Cardiac fibroblast (primary cell): ENCODE measurements around the gene THUMPD3.
A peak's percentile ranks its signal among the peaks of the same experiment; 100 is the strongest.

Experiments used
- DNase-seq, 2 donors: peaks; one replicate each; pipeline versions ENCODE4 v3.0.0 to v3.0.0-alpha.2; 2010; ENCODE audit warnings: low read depth in 2 of 2
- H3K4me3 ChIP-seq, 2 donors: replicated peaks in 1 of 2; 1 replicate in 1 of 2; 2 replicates in 1 of 2; pipeline ENCODE4 v1.5.1; 2011; ENCODE audit warnings: low read depth in 2 of 2, low read length in 2 of 2, mild to moderate bottlenecking in 2 of 2, moderate library complexity in 1 of 2
- CTCF ChIP-seq: IDR thresholded peaks from one replicate; pipeline ENCODE4 v1.5.1; 2011; ENCODE audit warnings: low read depth, mild to moderate bottlenecking, low read length, inconsistent platforms

THUMPD3 gene

GRCh38 chr3:9330166-9330703 lies 32.6 kb upstream of the THUMPD3 start:
- peak in 1 of 2 donors; percentile 14 for DNase-seq
- H3K4me3 ChIP-seq, result no peak overlapping the region
- no peak for TF ChIP-seq CTCF

GRCh38 chr3:9331171-9331570 lies 31.7 kb upstream of the THUMPD3 start:
- H3K4me3 ChIP-seq, result no peak overlapping the region
- no peak for TF ChIP-seq CTCF
- DNase-seq, result no peak

GRCh38 chr3:9332250-9333030 lies 30.4 kb upstream of the THUMPD3 start:
- TF ChIP-seq CTCF, result no peak
- DNase-seq, result no peak
- H3K4me3 ChIP-seq, result no peak overlapping the region

- no peak for TF ChIP-seq CTCF
- peak in 1 of 2 donors; percentile 13 for DNase-seq
- H3K4me3 ChIP-seq, result no peak overlapping the region
Measured at GRCh38 chr3:9339761-9340471, 22.9 kb upstream of the THUMPD3 start.

- no peak overlapping the region for H3K4me3 ChIP-seq
- no peak for TF ChIP-seq CTCF
- peak; percentile 41 to 71 for DNase-seq
Measured at GRCh38 chr3:9340472-9340902, 22.4 kb upstream of the THUMPD3 start.

- DNase-seq, result no peak
- no peak overlapping the region for H3K4me3 ChIP-seq
- no peak for TF ChIP-seq CTCF
Measured at GRCh38 chr3:9342696-9343095, 20.2 kb upstream of the THUMPD3 start.
